HG02885 (cell line): Measurements from ENCODE around the gene ZDHHC4.
"Not testable (repeated sequence)": the region's sequence is repeated elsewhere in the genome, so short reads cannot be mapped to it uniquely, and the experiment has no call there.

Source experiments
- ATAC-seq: cut with Tn5 transposase; IDR thresholded peaks from one replicate; pipeline ENCODE4 v1.9.1; 2021; ENCODE audit warnings: mild to moderate bottlenecking; ENCODE audit not compliant: unreplicated experiment, poor library complexity

The ZDHHC4 gene

GRCh38 chr7:6630007-6630849 lies 53.0 kb downstream of the ZDHHC4 start:
- ATAC-seq, result no peak

DNA sequence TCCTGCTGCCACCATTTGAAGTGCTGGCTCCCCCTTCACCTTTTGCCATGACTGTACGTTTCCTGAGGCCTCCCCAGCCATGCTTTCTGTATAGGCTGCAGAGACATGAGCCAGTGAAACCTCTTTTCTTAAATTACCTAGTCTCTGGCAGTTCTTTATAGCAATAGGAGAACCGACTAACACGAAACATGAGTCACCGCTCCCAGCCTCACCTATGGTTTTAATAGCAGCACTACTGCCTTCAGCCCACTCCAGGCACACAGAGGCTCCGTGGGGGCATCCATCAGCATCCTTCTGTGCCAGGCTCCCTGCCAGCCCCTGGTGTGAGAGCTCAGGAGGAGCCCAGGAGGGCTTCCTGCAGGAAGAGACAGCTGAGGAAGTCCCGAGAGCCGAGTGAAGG lies 54.4 kb downstream of the ZDHHC4 start:
- no peak for ATAC-seq

GRCh38 chr7:6634021-6634420 lies 56.8 kb downstream of the ZDHHC4 start:
- ATAC-seq, result no peak

DNA sequence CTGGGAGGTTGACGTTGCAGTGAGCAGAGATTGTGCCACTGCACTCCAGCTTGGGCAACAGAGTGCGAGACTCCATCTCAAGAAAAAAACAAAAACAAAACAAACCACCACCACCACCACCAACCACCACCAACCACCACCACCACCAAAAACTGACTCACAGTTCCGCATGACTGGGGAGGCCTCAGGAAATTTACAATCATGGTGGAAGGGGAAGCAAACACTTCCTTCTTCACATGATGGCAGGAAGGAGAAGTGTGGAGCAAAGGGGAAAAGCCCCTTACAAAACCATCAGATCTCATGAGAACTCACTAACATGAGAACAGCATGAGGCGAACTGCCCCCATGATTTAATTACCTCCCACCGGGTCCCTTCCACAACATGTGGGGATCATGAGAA lies 57.7 kb downstream of the ZDHHC4 start:
- not testable (repeated sequence) for ATAC-seq

GRCh38 chr7:6636741-6637543 lies 59.7 kb downstream of the ZDHHC4 start, which contains the start of gene ZNF316:
Gene ZNF316, plus strand, starts transcription at chr7:6637318. Its CDS starts 5,092 bp downstream, at chr7:6642410.
- peak; percentile 77 for ATAC-seq

DNA sequence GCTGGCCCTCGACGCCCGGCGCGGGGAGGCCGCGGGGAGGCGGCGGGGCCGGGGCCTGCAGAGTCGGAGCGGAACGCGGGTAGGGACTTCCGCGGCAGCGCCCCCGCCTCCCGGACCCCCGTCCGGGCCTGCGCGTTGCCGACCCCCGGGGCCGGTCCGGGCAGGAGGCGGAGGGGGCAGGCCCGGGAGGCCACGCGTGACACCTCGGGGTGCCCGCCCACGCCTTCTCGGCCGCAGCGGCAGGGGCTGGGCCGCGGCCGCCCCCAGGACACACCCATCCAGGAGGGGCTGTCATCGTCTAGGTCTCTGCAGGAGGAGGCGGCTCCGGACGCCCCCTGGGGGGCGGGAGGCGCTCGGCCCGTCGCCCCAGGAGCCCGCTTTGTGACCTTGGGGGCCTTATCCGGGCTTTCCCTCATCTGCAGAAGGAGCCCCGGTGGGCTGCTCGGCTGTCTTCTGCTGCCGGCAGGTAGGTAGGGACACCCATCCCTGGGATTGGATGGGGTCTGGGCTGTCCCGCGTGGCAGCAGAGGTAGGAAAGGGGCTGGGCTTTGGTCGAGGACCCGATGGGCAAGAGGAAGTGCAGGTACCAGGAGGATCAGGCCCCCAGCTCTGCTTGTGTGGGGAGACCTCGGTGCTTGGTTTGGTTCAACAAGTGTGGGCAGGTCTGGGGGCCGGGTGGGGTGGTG lies 60.4 kb downstream of the ZDHHC4 start:
- ATAC-seq, result peak; percentile 84
